ENCODE measurements around the gene CLDN1.
"Not testable (repeated sequence)": the region's sequence is repeated elsewhere in the genome, so short reads cannot be mapped to it uniquely, and the experiment has no call there.

Gene CLDN1

GRCh38 chr3:190291994-190292584 lies 30.2 kb downstream of the CLDN1 start:
- DNase-seq: no peak

GRCh38 chr3:190289989-190290388 lies 32.3 kb downstream of the CLDN1 start:
- DNase-seq: no peak

GRCh38 chr3:190288836-190289235 lies 33.4 kb downstream of the CLDN1 start:
- DNase-seq: no peak

GRCh38 chr3:190286014-190286413 lies 36.2 kb downstream of the CLDN1 start:
- no peak for DNase-seq

- no peak for DNase-seq
Observed at GRCh38 chr3:190281308-190282051, 40.8 kb downstream of the CLDN1 start.

- DNase-seq: no peak
Observed at GRCh38 chr3:190279690-190280089, 42.6 kb downstream of the CLDN1 start.

GRCh38 chr3:190272747-190273146 lies 49.5 kb downstream of the CLDN1 start:
- no peak for DNase-seq

- no peak for DNase-seq
Observed at GRCh38 chr3:190269101-190269500, 53.1 kb downstream of the CLDN1 start.

- not testable (repeated sequence) for DNase-seq
Observed at GRCh38 chr3:190267464-190267863, 54.8 kb downstream of the CLDN1 start.

- no peak for DNase-seq
Observed at GRCh38 chr3:190266913-190267290, 55.3 kb downstream of the CLDN1 start.

GRCh38 chr3:190266265-190266912 lies 55.9 kb downstream of the CLDN1 start:
- no peak for DNase-seq

GRCh38 chr3:190265796-190266195 lies 56.5 kb downstream of the CLDN1 start:
- no peak for DNase-seq

GRCh38 chr3:190265126-190265525 lies 57.1 kb downstream of the CLDN1 start:
- DNase-seq: no peak

- DNase-seq: no peak
Observed at GRCh38 chr3:190261740-190262139, 60.5 kb downstream of the CLDN1 start.

GRCh38 chr3:190261015-190261414 lies 61.2 kb downstream of the CLDN1 start:
- no peak for DNase-seq

- no peak for DNase-seq
Observed at GRCh38 chr3:190260301-190260700, 61.9 kb downstream of the CLDN1 start.

GRCh38 chr3:190258634-190259033 lies 63.6 kb downstream of the CLDN1 start:
- no peak for DNase-seq

All from inflammatory macrophage (primary cell).